GM12891 (cell line): ENCODE measurements around the gene MED27.

Experiments used
- DNase-seq: peaks from one replicate; pipeline ENCODE4 v3.0.0; 2011; ENCODE audit warnings: low spot score; ENCODE audit not compliant: insufficient read length
- FAIRE-seq: peaks from 2 replicates; lab custom pipeline; 2011; peaks lifted over from hg19 to GRCh38; lab: Jason Lieb, UNC
- PAX5 ChIP-seq: IDR thresholded peaks from 2 replicates; pipeline ENCODE4 v1.6.1; 2011; ENCODE audit warnings: low read length, moderate library complexity, mild to moderate bottlenecking; ENCODE audit not compliant: insufficient read depth, severe bottlenecking
- POLR2A ChIP-seq: IDR thresholded peaks from 2 replicates; pipeline ENCODE4 v1.6.1; 2011; ENCODE audit warnings: low read depth, low read length, control low read depth
- POLR2AphosphoS5 ChIP-seq: IDR thresholded peaks from 2 replicates; pipeline ENCODE4 v1.6.1; 2011; ENCODE audit warnings: low read depth, low read length, control low read depth
- POU2F2 ChIP-seq: IDR thresholded peaks from 2 replicates; pipeline ENCODE4 v1.6.1; 2011; ENCODE audit warnings: low read depth, mild to moderate bottlenecking, control low read depth, low read length, moderate library complexity
- SPI1 ChIP-seq: IDR thresholded peaks from 2 replicates; pipeline ENCODE4 v1.6.1; 2011; ENCODE audit warnings: low read depth, low read length, control low read depth
- TAF1 ChIP-seq: IDR thresholded peaks from 2 replicates; pipeline ENCODE4 v1.6.1; 2011; ENCODE audit warnings: low read depth, low read length, control low read depth

The MED27 gene

GRCh38 chr9:131818089-131818488 lies 261.6 kb downstream of the MED27 start:
- DNase-seq (no peak), FAIRE-seq (no peak)
- TF ChIP-seq SPI1 (no peak), POLR2AphosphoS5 (no peak), POU2F2 (no peak), TAF1 (no peak), PAX5 (no peak), POLR2A (no peak)

- DNase-seq (no peak), FAIRE-seq (no peak)
- TF ChIP-seq POLR2AphosphoS5 = no peak
- no peak for TF ChIP-seq SPI1
- TF ChIP-seq TAF1 = no peak
- no peak for TF ChIP-seq PAX5
- no peak for TF ChIP-seq POU2F2
Measured at GRCh38 chr9:131817627-131818026, 262.0 kb downstream of the MED27 start.

DNA sequence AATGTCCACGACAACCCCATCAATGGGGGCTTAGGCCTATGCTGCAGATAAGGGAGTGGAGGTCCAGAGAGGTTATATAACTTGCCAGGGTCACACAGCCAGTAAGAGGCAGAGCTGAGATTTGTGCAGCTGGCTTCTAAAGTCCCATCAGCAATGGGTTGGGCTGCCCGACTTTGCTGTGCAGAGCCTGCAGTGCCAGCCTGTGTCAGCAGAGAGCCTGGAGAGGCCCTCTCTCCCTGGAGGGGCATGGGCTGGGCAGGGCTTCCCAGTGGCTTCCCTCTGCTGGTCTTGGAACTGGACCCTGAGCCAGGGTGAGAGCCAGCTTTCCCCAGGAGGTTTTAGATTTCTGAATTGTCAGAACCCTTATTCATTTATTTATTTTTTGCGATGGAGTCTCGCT lies 262.6 kb downstream of the MED27 start:
- TF ChIP-seq POLR2AphosphoS5 (no peak), TAF1 (no peak), POU2F2 (no peak), POLR2A (no peak)
- DNase-seq (no peak), FAIRE-seq (no peak)

DNA sequence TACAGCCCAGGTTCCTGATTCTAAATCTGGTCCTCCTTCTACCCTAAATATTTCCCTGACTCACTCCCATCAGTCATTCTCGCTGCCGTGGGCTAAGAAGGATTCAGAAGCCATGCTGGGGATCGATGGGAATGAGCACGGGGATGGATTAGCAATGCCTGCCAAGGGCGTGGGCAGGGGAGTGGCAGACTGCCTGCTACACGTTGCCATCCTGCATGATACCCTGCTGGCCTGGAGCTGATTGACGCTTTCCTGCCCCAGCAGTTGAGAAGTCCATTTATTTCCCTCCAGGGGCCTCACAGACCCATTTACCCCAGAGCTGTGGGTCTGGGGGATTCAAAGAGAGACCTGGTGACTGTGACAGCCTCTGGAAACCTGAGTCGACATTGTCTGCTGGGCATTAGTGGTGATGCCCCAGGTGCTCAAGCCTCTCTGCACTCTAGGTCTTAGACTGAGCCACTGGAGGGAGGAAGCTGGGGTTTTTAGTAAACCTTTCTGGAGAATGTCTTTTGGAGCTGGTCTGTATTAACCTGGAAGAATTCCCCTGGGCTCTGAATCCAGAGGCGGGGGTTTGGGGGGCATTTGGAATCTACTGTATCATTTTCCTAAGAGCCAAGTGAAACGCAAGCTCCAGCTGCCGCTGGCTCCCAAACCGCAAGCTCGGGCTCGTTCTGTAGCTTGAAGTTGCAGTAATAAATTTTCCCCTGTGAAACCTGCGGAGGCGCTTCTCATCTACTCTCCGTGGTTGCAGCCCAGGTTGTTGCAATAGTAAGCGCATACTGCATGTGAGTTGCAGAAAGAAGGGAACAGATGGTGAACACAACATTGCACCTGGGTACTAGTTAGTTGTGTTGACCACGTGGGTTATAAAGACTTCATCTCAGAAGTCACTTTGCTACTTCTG lies 263.4 kb downstream of the MED27 start:
- DNase-seq = no peak
- FAIRE-seq = no peak
- TF ChIP-seq TAF1 (no peak), SPI1 (no peak), POLR2A (no peak), POU2F2 (no peak), POLR2AphosphoS5 (no peak)

GRCh38 chr9:131814707-131815106 lies 265.0 kb downstream of the MED27 start:
- TF ChIP-seq POLR2AphosphoS5 (no peak), POLR2A (no peak), SPI1 (no peak), PAX5 (no peak), POU2F2 (no peak), TAF1 (no peak)
- no peak for FAIRE-seq

DNA sequence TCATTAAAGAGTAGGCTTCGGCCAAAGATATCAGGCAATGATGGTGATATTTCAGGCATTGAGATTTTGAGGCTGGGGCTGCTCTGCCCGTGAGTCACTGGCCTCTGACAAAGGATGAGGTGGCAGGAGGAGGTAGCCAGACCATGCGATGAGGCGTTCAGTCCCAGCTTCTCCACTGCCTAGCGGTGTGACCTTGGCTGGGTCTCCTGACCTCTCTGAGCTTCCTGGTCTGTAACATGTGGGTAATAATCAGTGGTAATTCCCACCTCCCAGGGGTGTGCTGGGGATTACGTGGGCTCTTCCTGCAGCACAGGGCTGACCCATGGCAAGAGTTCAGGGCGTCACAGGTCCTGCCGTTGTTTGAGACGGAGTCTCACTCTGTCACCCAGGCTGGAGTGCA lies 266.6 kb downstream of the MED27 start:
- FAIRE-seq (no peak), DNase-seq (no peak)
- TF ChIP-seq PAX5 (no peak), POLR2AphosphoS5 (no peak), POU2F2 (no peak), SPI1 (no peak), POLR2A (no peak), TAF1 (no peak)

More at GRCh38 chr9:131814707-131815106, 265.0 kb downstream of the MED27 start:
- no peak for DNase-seq

DNA sequence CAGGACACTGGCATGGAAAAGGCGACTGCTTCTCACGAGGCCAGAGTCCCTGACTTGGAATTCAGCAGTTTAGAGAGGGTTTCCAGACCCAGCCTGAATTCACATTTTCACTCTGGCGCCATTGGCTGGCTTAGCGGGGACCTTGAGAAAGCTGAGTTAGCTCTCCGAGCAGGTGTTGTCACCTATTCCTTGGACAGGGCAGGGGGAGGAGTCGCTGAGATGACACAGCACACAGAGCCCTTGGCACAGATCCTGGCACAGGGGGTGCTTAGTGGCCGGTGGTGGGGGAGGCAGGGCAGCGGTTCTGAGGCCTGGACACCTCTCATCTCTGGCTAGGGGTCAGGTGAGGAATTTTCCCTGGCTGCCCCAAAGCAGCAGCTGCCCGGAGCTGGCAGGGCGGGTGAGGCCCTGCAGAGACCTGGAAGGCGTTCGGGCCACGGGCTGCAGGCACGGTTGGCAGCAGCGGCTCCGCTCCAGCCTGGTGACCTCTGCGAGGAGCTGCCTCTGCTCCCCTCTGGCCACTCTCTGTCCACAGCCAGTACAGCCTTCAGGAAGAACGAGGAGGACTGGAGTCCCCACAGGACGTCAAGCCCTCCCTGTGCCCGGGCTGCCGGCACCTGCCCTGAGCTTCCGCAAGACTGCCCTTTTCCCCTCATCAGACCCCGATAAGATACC lies 267.4 kb downstream of the MED27 start:
- FAIRE-seq = no peak

GRCh38 chr9:131811405-131811804 lies 268.3 kb downstream of the MED27 start:
- no peak for FAIRE-seq
- no peak for TF ChIP-seq TAF1
- TF ChIP-seq POLR2AphosphoS5 = no peak
- TF ChIP-seq PAX5 = no peak
- no peak for TF ChIP-seq SPI1
- TF ChIP-seq POU2F2 = no peak
- no peak for TF ChIP-seq POLR2A

More for the DNA sequence above, 267.4 kb downstream of the MED27 start:
- DNase-seq = no peak
- TF ChIP-seq PAX5 (no peak), SPI1 (no peak), POLR2A (no peak), POLR2AphosphoS5 (no peak), TAF1 (no peak), POU2F2 (no peak)

More at GRCh38 chr9:131811405-131811804, 268.3 kb downstream of the MED27 start:
- no peak for DNase-seq
